AG08395 (cell line): ENCODE measurements around the gene FGFRL1.
A peak's percentile ranks its signal among the peaks of the same experiment; 100 is the strongest.
"Not testable (repeated sequence)": the region's sequence is repeated elsewhere in the genome, so short reads cannot be mapped to it uniquely, and the experiment has no call there.

Source experiments
- DNase-seq: peaks from one replicate; pipeline ENCODE4 v3.0.0; 2012; ENCODE audit warnings: mixed read lengths, low spot score

The FGFRL1 gene

GRCh38 chr4:1053080-1053661, 41.7 kb downstream of the FGFRL1 start:
- peak; percentile 79 for DNase-seq

GRCh38 chr4:1053891-1054290, 42.5 kb downstream of the FGFRL1 start:
- DNase-seq: not testable (repeated sequence)

GRCh38 chr4:1054696-1055242, 43.3 kb downstream of the FGFRL1 start:
- not testable (repeated sequence) for DNase-seq

GRCh38 chr4:1055243-1055701, 43.8 kb downstream of the FGFRL1 start:
- DNase-seq: not testable (repeated sequence)

- peak; percentile 60 for DNase-seq
Measured at GRCh38 chr4:1055721-1056590, 44.5 kb downstream of the FGFRL1 start.

- no peak for DNase-seq
Measured at GRCh38 chr4:1056671-1057402, 45.4 kb downstream of the FGFRL1 start.

GRCh38 chr4:1057403-1057745, 45.9 kb downstream of the FGFRL1 start:
- DNase-seq: no peak

- no peak for DNase-seq
Measured at GRCh38 chr4:1058198-1058996, 47.0 kb downstream of the FGFRL1 start.

GRCh38 chr4:1058997-1059665, 47.7 kb downstream of the FGFRL1 start:
- DNase-seq: no peak

- DNase-seq: no peak
Measured at GRCh38 chr4:1060121-1060520, 48.7 kb downstream of the FGFRL1 start.

- no peak for DNase-seq
Measured at GRCh38 chr4:1060621-1061020, 49.2 kb downstream of the FGFRL1 start.

GRCh38 chr4:1061056-1061700, 49.8 kb downstream of the FGFRL1 start:
- DNase-seq: no peak

- no peak for DNase-seq
Measured at GRCh38 chr4:1061760-1062159, 50.3 kb downstream of the FGFRL1 start.

GRCh38 chr4:1062419-1062818, 51.0 kb downstream of the FGFRL1 start:
- no peak for DNase-seq

- no peak for DNase-seq
Measured at GRCh38 chr4:1065732-1066131, 54.3 kb downstream of the FGFRL1 start.

GRCh38 chr4:1069394-1069793, 58.0 kb downstream of the FGFRL1 start:
- no peak for DNase-seq

- DNase-seq: peak; percentile 76
Measured at GRCh38 chr4:1072830-1073446, 61.5 kb downstream of the FGFRL1 start.

- DNase-seq: no peak
Measured at GRCh38 chr4:1074077-1074476, 62.7 kb downstream of the FGFRL1 start.

GRCh38 chr4:1075225-1075624, 63.8 kb downstream of the FGFRL1 start:
- no peak for DNase-seq
